ENCODE results near the gene ESF1.

Gene ESF1

DNA sequence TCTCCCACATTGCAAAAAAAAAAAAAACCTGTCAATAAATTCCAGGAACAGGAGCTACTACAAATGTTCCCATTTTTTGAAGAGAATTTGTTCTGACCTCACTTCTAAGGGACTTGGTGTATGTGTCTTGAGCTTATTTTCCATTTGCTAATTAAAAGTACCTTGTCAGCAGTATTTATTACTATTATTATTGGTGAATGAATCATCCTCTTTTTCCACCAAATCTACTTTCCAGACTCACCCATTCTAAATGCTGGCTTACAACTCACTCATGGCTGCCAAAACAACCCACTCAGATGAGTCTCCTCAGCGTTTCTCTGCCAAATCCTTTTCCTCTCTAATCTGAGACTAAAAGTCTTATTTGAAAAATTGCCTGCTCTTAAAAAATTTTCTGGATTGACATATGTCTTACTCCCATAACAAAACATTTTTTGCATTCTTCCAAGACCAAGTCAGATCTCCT lies 112.8 kb downstream of the ESF1 start:
- no peak for DNase-seq

DNA sequence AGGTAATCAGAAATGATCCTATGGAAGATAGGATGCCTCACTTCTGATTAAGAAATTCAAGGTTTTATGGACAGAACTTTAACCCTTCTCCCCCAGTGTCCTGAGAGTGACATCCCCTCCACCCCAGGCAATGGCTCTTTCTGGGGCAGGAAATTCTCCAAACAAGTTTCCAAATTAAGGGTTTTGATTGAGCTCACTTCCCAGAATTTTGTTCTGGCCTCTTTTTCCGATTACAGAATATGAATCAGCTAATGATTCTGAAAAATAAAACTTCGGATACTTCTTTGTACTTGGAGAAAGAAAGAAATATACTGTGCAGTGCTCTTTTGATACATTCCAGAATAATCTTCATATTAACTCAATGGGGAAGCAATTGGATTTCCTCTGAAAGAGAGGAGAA lies 113.2 kb downstream of the ESF1 start:
- no peak for DNase-seq

GRCh38 chr20:13670160-13670559 lies 114.6 kb downstream of the ESF1 start:
- no peak for DNase-seq

DNA sequence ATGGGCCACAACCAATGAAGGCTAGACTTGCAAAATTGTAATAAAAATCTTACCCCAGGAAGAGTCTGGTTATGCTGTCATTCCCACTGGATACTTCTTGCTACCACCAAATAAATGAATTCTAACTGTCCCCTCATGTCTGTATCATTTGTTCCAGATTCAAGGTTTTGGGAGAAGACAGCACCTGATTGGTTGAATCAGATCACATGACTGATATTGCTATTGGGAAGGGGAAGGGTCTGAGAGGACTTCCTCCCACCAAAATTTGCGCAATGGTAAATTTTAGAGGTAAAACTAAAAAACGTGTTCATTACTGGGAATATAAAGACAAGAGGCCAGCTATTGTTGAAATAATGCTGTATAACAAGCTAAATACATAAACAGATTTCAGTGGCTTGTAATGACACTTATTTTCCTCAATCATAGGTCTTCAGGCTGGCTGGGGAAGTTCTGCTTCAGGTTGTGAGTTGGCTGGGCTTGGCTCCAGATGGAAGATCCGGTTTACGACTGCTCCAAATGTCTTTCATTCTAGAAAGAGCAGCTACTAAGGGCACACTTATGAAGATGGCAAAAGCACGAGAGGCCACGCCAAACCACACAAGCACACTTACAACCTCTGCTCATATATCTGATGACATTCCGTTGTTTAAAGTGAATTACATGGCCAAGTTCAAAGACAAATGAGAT lies 118.9 kb downstream of the ESF1 start:
- DNase-seq: no peak
